ENCODE data around the gene POU6F2.

POU6F2 gene

GRCh38 chr7:39295796-39296195, 318.1 kb downstream of the POU6F2 start:
- in situ Hi-C loops (cut with MboI; ENCODE audit: low pct_unique_long_range_greater_than_20kb, low sequenced_read_pairs, unreplicated experiment) = no loop called here
- no peak for DNase-seq (ENCODE audit: low spot score)

DNA sequence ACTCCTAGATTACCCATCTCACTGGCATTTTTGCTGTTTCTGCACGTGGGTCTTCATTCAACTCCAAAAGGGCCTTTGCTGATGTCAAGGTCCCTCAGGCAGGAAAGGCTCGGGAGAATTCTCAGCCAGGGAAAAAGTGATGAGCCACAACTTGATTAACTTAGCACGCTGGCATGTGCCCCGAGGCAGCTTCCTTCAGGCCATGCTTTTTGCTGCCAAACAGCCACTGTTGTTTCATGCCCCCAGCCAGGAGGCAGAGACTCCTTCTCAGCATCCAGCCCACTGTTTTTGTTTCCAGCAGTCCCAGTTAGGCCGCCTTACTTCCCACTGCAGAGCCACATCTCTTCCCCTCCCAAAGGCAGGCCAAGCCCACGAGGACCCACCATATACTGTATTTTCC, 322.0 kb downstream of the POU6F2 start:
- in situ Hi-C loops (cut with MboI; ENCODE audit: low pct_unique_long_range_greater_than_20kb, low sequenced_read_pairs, unreplicated experiment) = no loop called here
- no peak for TF ChIP-seq CTCF (IDR thresholded peaks at IDR 0.05; ENCODE audit: extremely low read depth, insufficient read depth, missing control alignments)
- no peak for DNase-seq (ENCODE audit: low spot score)

More at GRCh38 chr7:39295796-39296195, 318.1 kb downstream of the POU6F2 start:
- TF ChIP-seq CTCF (IDR thresholded peaks at IDR 0.05; ENCODE audit: extremely low read depth, insufficient read depth, missing control alignments) = no peak

DNA sequence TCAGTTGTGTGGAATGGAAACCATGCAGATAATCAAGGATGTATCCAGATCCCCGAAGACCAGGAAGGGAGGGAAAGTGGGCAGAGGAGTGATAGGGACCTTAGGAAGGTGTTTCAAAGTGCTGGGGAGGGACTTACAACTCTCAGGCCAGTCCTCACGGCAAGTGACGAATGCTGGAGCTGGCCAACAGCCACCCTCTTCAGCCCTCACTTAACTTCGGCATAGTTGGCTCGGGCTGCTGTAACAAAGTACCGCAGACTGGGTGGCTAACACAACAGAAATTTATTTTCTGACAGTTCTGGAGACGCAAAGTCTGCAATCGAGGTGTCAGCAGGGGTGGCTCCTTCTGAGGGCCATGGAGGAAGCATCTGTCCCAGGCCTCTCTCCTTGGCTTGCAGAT, 322.6 kb downstream of the POU6F2 start:
- in situ Hi-C loops (cut with MboI; ENCODE audit: low pct_unique_long_range_greater_than_20kb, low sequenced_read_pairs, unreplicated experiment) = no loop called here
- TF ChIP-seq CTCF (IDR thresholded peaks at IDR 0.05; ENCODE audit: extremely low read depth, insufficient read depth, missing control alignments) = no peak
- DNase-seq (ENCODE audit: low spot score) = no peak

GRCh38 chr7:39301543-39301942, 323.8 kb downstream of the POU6F2 start:
- TF ChIP-seq CTCF (IDR thresholded peaks at IDR 0.05; ENCODE audit: extremely low read depth, insufficient read depth, missing control alignments) = no peak
- no peak for DNase-seq (ENCODE audit: low spot score)
- in situ Hi-C loops (cut with MboI; ENCODE audit: low pct_unique_long_range_greater_than_20kb, low sequenced_read_pairs, unreplicated experiment) = no loop called here

DNA sequence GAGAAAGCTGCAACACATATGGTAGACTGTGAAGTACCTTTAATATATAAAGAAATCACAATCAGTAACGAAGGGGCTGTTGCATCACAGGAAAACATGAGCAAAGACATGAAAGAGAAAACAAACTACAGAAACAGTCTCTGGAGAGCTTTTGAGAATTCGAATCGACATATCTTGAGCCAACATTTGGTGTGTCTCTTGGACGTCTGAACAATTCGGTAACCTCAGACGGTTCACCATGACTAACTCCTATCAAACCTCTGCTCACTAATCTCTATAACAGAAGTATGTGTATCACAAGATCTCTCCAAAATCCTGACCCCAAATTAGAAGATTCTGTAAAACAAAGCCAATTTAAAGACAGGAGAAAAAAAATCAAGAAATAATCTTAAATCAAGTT, 326.5 kb downstream of the POU6F2 start:
- TF ChIP-seq CTCF (IDR thresholded peaks at IDR 0.05; ENCODE audit: extremely low read depth, insufficient read depth, missing control alignments) = no peak
- in situ Hi-C loops (cut with MboI; ENCODE audit: low pct_unique_long_range_greater_than_20kb, low sequenced_read_pairs, unreplicated experiment) = no loop called here
- DNase-seq (ENCODE audit: low spot score) = no peak

DNA sequence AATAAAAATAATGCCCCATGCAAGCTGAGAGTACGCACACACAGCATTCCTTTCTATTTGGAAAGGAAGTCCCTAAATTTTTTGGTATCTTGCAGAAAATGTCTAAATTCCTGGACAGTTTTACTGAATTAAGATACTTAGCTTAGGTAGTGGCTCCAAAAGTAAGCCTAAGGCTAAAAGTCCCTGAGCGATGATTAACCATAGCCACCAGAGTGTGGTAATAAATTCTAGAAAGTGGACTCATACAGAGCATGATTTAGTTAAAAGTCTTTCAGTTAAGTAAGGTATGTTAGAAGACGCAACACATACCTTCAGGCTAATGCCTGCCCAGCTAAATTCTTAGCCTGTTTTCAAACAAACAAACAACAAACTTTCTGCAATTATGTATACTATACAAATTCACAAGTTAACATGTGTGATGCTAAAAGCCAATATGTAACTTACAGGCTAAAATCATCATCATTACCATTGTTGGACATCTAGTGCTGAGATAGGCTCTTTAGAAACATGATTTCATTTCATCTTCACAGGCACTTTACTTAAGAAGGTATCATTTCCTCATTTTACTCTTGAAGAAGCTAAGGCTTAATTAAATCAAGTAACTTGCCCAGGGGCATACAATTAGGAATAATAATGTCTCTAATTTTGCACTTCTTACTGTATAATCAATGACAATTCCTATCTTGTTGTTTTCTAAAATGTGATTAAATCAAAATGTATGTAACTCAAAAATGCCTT, 327.1 kb downstream of the POU6F2 start:
- no peak for TF ChIP-seq CTCF (IDR thresholded peaks at IDR 0.05; ENCODE audit: extremely low read depth, insufficient read depth, missing control alignments)
- in situ Hi-C loops (cut with MboI; ENCODE audit: low pct_unique_long_range_greater_than_20kb, low sequenced_read_pairs, unreplicated experiment) = no loop called here
- DNase-seq (ENCODE audit: low spot score) = no peak
